AG04449 (cell line): ENCODE data around the gene ADGRD2.

Experiments
- CTCF ChIA-PET: fragments of 350-600 bp; formaldehyde crosslinking; extraction: SDS; loops from one replicate; lab custom pipeline; 2021; ENCODE audit warnings: antibody characterized with exemption; lab: Yijun Ruan, JAX
- POLR2A ChIA-PET: fragments of 400-600, 350-600 bp; formaldehyde crosslinking; extraction: SDS; loops from one replicate; lab custom pipeline; 2020; ENCODE audit warnings: antibody characterized with exemption, inconsistent platforms; lab: Yijun Ruan, JAX
- DNase-seq: peaks from one replicate; pipeline ENCODE4 v3.0.0-alpha.2; 2010; ENCODE audit warnings: low read depth, low spot score
- H3K4me3 ChIP-seq: 2 replicates; pipeline ENCODE4 v1.5.1; 2011; ENCODE audit warnings: low read depth, mild to moderate bottlenecking, control low read depth, low read length
- TF ChIP-seq, protein P1 (sequence below): IDR thresholded peaks from one replicate; pipeline ENCODE4 v1.5.1; 2011; ENCODE audit warnings: mild to moderate bottlenecking, moderate library complexity, low read length, control low read depth, inconsistent platforms; ENCODE audit not compliant: insufficient read depth; ENCODE audit errors: missing control alignments

ADGRD2 gene

GRCh38 chr9:124439686-124440243, 10.5 kb upstream of the ADGRD2 start:
- TF ChIP-seq, protein P1, sequence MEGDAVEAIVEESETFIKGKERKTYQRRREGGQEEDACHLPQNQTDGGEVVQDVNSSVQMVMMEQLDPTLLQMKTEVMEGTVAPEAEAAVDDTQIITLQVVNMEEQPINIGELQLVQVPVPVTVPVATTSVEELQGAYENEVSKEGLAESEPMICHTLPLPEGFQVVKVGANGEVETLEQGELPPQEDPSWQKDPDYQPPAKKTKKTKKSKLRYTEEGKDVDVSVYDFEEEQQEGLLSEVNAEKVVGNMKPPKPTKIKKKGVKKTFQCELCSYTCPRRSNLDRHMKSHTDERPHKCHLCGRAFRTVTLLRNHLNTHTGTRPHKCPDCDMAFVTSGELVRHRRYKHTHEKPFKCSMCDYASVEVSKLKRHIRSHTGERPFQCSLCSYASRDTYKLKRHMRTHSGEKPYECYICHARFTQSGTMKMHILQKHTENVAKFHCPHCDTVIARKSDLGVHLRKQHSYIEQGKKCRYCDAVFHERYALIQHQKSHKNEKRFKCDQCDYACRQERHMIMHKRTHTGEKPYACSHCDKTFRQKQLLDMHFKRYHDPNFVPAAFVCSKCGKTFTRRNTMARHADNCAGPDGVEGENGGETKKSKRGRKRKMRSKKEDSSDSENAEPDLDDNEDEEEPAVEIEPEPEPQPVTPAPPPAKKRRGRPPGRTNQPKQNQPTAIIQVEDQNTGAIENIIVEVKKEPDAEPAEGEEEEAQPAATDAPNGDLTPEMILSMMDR: no peak
- H3K4me3 ChIP-seq: no peak overlapping the region
- POLR2A ChIA-PET: no interaction called here
- DNase-seq: no peak
- CTCF ChIA-PET: interaction anchor here (1.4 to 9.5 kb wide), 2 partner anchors 11 to 21 kb away, joined by 3 to 65 read pairs; partner anchors contain the start of gene PSMB7

- TF ChIP-seq, protein P1: no peak
- ChIA-PET CTCF (interaction anchor here (1.4 to 9.5 kb wide), 3 partner anchors 10 to 22 kb away, joined by 3 to 65 read pairs (median 5); partner anchors contain the start of gene PSMB7), POLR2A (no interaction called here)
- H3K4me3 ChIP-seq: no peak overlapping the region
- DNase-seq: no peak
Observed at GRCh38 chr9:124440786-124441185, 9.5 kb upstream of the ADGRD2 start.

DNA sequence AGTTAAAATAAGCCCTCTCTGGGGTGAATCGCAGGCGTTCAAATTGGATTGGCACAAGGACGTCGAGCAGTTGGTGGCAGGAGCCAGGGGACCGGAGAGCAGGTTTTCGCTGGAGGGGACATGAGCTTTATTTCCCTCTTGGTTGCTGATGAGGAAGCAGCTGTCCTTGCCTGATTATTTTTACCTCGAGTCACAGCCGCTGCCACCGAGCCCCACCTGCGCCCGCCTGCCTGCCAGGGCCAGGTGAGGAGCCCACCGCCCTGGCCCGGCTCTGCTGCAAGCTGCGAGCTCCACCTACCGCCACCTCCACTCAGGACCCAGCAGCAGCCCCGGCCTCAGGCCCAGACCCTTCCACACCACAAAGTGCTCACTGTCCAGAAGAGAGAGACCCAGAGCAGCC, 9.0 kb upstream of the ADGRD2 start:
- TF ChIP-seq, protein P1: no peak
- no peak for DNase-seq
- ChIA-PET POLR2A (no interaction called here), CTCF (interaction anchor here (1.3 to 9.5 kb wide), 3 partner anchors 11 to 23 kb away, joined by 5 to 65 read pairs (median 5); partner anchors contain the start of gene PSMB7)
- no peak overlapping the region for H3K4me3 ChIP-seq

DNA sequence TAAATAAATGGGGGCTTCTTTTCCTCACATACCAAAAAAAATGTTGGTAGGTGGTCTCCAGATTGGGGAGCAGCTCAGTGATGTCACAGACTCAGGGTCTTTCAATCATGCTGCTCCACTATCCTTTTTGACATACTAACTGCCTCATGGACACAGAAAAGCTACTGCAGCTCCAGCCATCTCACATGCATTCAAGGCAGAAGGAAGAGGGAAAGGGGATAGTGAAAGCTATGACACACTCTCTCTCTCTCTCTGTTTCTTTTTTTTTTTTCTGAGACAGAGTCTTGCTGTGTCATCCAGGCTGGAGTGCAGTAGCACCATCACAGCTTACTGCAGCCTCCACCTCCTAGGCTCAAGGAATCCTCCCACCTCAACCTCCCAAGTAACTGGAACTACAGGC, 7.9 kb upstream of the ADGRD2 start:
- ChIA-PET POLR2A (no interaction called here), CTCF (interaction anchor here (1.3 to 1.8 kb wide), 3 partner anchors 12 to 23 kb away, joined by 3 to 5 read pairs (median 5); no protein-coding TSS in a partner anchor)
- H3K4me3 ChIP-seq: no peak overlapping the region
- no peak for DNase-seq
- TF ChIP-seq, protein P1: no peak

- CTCF ChIA-PET: interaction anchor here (0.6 to 1.8 kb wide), 4 partner anchors 13 to 33 kb away, joined by 3 to 5 read pairs (median 4); no protein-coding TSS in a partner anchor
- DNase-seq: no peak
- H3K4me3 ChIP-seq: no peak overlapping the region
- POLR2A ChIA-PET: no interaction called here
- TF ChIP-seq, protein P1: no peak
Observed at GRCh38 chr9:124442826-124443225, 7.4 kb upstream of the ADGRD2 start.

DNA sequence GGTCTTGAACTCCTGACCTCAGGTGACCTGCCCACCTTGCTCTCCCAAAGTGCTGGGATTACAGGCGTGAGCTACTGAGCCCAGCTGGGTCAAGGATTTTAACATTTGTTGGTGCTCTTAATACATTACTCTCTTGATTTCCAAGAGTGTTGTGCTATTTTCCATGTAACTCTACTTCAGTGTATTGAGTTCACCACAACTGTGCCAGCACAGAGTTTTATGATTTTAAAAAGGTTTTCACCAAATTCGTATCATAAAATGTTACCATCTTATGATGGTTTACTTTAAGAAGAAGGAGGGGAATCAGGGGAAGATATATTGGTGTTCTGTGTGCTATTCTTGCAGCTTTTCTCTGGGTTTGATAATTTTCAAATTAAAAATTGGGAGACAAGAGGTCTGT, 6.6 kb upstream of the ADGRD2 start:
- ChIA-PET POLR2A (no interaction called here), CTCF (interaction anchor here (0.6 kb wide), 1 partner anchor 33 kb away, joined by 3 read pairs; no protein-coding TSS in a partner anchor)
- DNase-seq: no peak
- H3K4me3 ChIP-seq: no peak overlapping the region
- TF ChIP-seq, protein P1: no peak
